Peyer's patch (tissue), 4 donors: ENCODE data around the gene C12orf56.

Experiments
- POLR2A ChIP-seq, 2 donors: fragments of 450-650 bp; IDR thresholded peaks; one replicate each; pipeline ENCODE4 v1.5.1; 2017; ENCODE audit warnings: antibody characterized with exemption in 2 of 2, mild to moderate bottlenecking in 2 of 2, moderate library complexity in 2 of 2
- TF ChIP-seq, protein P1 (sequence below), 6 experiments: fragments of 450-650 bp in 4 of 6; fragments of 200-600 bp in 2 of 6; sonication (generic) in 1 of 6; IDR thresholded peaks; one replicate each; pipeline ENCODE4 v1.5.1; 2017 to 2019; ENCODE audit warnings: antibody characterized with exemption in 6 of 6, mild to moderate bottlenecking in 3 of 6, moderate library complexity in 1 of 6

DNA sequence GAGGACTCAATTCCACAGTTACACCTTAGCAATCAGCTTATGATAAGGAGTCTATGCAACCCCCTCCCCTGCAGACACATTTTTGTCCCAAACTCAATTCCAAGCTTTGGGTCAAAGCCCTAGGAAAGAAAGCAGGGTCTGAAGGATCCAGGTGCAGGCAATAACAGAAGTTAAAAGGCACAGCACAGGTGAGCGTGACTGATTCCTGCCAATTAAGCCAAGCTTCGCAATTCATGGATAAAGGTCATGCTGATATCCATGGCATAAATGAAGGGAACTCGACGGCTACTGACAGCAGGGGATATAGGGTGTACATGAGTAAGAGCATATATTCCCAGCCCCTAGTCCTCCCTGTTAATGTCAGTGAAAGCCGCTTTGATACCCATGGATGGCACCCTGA, 39.3 kb downstream of the C12orf56 start:
- TF ChIP-seq, protein P1, sequence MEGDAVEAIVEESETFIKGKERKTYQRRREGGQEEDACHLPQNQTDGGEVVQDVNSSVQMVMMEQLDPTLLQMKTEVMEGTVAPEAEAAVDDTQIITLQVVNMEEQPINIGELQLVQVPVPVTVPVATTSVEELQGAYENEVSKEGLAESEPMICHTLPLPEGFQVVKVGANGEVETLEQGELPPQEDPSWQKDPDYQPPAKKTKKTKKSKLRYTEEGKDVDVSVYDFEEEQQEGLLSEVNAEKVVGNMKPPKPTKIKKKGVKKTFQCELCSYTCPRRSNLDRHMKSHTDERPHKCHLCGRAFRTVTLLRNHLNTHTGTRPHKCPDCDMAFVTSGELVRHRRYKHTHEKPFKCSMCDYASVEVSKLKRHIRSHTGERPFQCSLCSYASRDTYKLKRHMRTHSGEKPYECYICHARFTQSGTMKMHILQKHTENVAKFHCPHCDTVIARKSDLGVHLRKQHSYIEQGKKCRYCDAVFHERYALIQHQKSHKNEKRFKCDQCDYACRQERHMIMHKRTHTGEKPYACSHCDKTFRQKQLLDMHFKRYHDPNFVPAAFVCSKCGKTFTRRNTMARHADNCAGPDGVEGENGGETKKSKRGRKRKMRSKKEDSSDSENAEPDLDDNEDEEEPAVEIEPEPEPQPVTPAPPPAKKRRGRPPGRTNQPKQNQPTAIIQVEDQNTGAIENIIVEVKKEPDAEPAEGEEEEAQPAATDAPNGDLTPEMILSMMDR (IDR thresholded peaks at IDR 0.05), result no peak
- no peak for TF ChIP-seq POLR2A (IDR thresholded peaks at IDR 0.05)
